HEK293 (cell line): ENCODE measurements around the gene NTN3.
A peak's percentile ranks its signal among the peaks of the same experiment; 100 is the strongest.

Experiments
- BCL11A ChIP-seq: fragments of 450-650 bp; formaldehyde crosslinking; IDR thresholded peaks from 2 replicates; pipeline ENCODE4 v1.5.1; 2016; ENCODE audit warnings: low read depth, missing biosample characterization, missing genetic modification characterization
- HOXD13 ChIP-seq: sonication (generic); formaldehyde crosslinking; IDR thresholded peaks from 2 replicates; pipeline ENCODE4 v1.8.0; 2022; ENCODE audit warnings: missing genetic modification reagents, borderline replicate concordance
- IKZF3 ChIP-seq: fragments of 450-650 bp; IDR thresholded peaks from 2 replicates; pipeline ENCODE4 v1.5.0; 2018; ENCODE audit warnings: missing biosample characterization, mild to moderate bottlenecking, missing genetic modification characterization, moderate library complexity
- MYNN ChIP-seq: fragments of 450-650 bp; formaldehyde crosslinking; IDR thresholded peaks from 2 replicates; pipeline ENCODE4 v1.5.1; 2016; ENCODE audit warnings: missing biosample characterization, missing genetic modification characterization, borderline replicate concordance
- PATZ1 ChIP-seq: fragments of 450-650 bp; formaldehyde crosslinking; IDR thresholded peaks from 2 replicates; pipeline ENCODE4 v1.5.1; 2016; ENCODE audit warnings: missing biosample characterization, missing genetic modification characterization
- PRDM6 ChIP-seq: fragments of 450-650 bp; formaldehyde crosslinking; IDR thresholded peaks from 2 replicates; pipeline ENCODE4 v1.5.1; 2017; ENCODE audit warnings: missing biosample characterization, missing genetic modification characterization
- REST ChIP-seq: fragments of 450-650 bp; formaldehyde crosslinking; IDR thresholded peaks from 2 replicates; pipeline ENCODE4 v1.5.1; 2016; ENCODE audit warnings: missing biosample characterization, missing genetic modification characterization
- SP3 ChIP-seq: fragments of 450-650 bp; formaldehyde crosslinking; IDR thresholded peaks from 2 replicates; pipeline ENCODE4 v1.5.1; 2016; ENCODE audit warnings: missing biosample characterization, missing genetic modification characterization
- TRIM28 ChIP-seq: IDR thresholded peaks from 2 replicates; pipeline ENCODE4 v1.6.1; 2011; ENCODE audit warnings: low read length, control low read depth, borderline replicate concordance
- ZBTB11 ChIP-seq: fragments of 450-650 bp; formaldehyde crosslinking; conservative IDR thresholded peaks from 2 replicates; pipeline ENCODE4 v1.5.1; 2016; ENCODE audit warnings: low read depth, missing biosample characterization, missing genetic modification characterization
- ZBTB20 ChIP-seq: fragments of 450-650 bp; formaldehyde crosslinking; IDR thresholded peaks from 2 replicates; pipeline ENCODE4 v1.5.1; 2016; ENCODE audit warnings: missing biosample characterization, missing genetic modification characterization
- ZIC2 ChIP-seq: fragments of 450-650 bp; formaldehyde crosslinking; IDR thresholded peaks from 2 replicates; pipeline ENCODE4 v1.5.1; 2016; ENCODE audit warnings: missing biosample characterization, missing genetic modification characterization
- ZNF10 ChIP-seq: fragments of 450-650 bp; formaldehyde crosslinking; IDR thresholded peaks from 2 replicates; pipeline ENCODE4 v1.5.1; 2017; ENCODE audit warnings: missing biosample characterization, missing genetic modification characterization
- ZNF133 ChIP-seq: fragments of 450-650 bp; formaldehyde crosslinking; IDR thresholded peaks from 2 replicates; pipeline ENCODE4 v1.5.1; 2016; ENCODE audit warnings: missing biosample characterization, missing genetic modification characterization
- ZNF324 ChIP-seq: fragments of 450-650 bp; formaldehyde crosslinking; IDR thresholded peaks from 2 replicates; pipeline ENCODE4 v1.5.1; 2016; ENCODE audit warnings: missing biosample characterization, missing genetic modification characterization
- ZNF404 ChIP-seq: fragments of 450-650 bp; formaldehyde crosslinking; IDR thresholded peaks from 2 replicates; pipeline ENCODE4 v1.5.1; 2017; ENCODE audit warnings: missing biosample characterization, missing genetic modification characterization
- ZNF501 ChIP-seq: fragments of 450-650 bp; formaldehyde crosslinking; IDR thresholded peaks from 2 replicates; pipeline ENCODE4 v1.5.1; 2016; ENCODE audit warnings: missing biosample characterization, missing genetic modification characterization
- ZNF530 ChIP-seq: fragments of 450-650 bp; formaldehyde crosslinking; IDR thresholded peaks from 2 replicates; pipeline ENCODE4 v1.5.1; 2016; ENCODE audit warnings: low read depth, missing biosample characterization, missing genetic modification characterization
- ZNF548 ChIP-seq: fragments of 450-650 bp; formaldehyde crosslinking; IDR thresholded peaks from 2 replicates; pipeline ENCODE4 v1.5.1; 2016; ENCODE audit warnings: missing biosample characterization, missing genetic modification characterization
- ZNF600 ChIP-seq: fragments of 450-650 bp; formaldehyde crosslinking; IDR thresholded peaks from 2 replicates; pipeline ENCODE4 v1.5.1; 2016; ENCODE audit warnings: missing biosample characterization, missing genetic modification characterization
- ZNF658 ChIP-seq: fragments of 450-650 bp; formaldehyde crosslinking; IDR thresholded peaks from 2 replicates; pipeline ENCODE4; 2016; ENCODE audit warnings: missing biosample characterization, missing genetic modification characterization
- ZNF692 ChIP-seq: fragments of 450-650 bp; formaldehyde crosslinking; IDR thresholded peaks from 2 replicates; pipeline ENCODE4 v1.5.1; 2016; ENCODE audit warnings: missing biosample characterization, missing genetic modification characterization
- ZNF785 ChIP-seq: fragments of 450-650 bp; formaldehyde crosslinking; IDR thresholded peaks from 2 replicates; pipeline ENCODE4 v1.5.1; 2016; ENCODE audit warnings: missing biosample characterization, missing genetic modification characterization
- ZSCAN18 ChIP-seq: fragments of 450-650 bp; formaldehyde crosslinking; IDR thresholded peaks from 2 replicates; pipeline ENCODE4 v1.5.1; 2016; ENCODE audit warnings: missing biosample characterization, missing genetic modification characterization
- ZSCAN23 ChIP-seq: fragments of 450-650 bp; formaldehyde crosslinking; IDR thresholded peaks from 2 replicates; pipeline ENCODE4 v1.5.1; 2016; ENCODE audit warnings: missing biosample characterization, missing genetic modification characterization
- ZXDB ChIP-seq: fragments of 450-650 bp; formaldehyde crosslinking; IDR thresholded peaks from 2 replicates; pipeline ENCODE4 v1.5.1; 2016; ENCODE audit warnings: missing biosample characterization, missing genetic modification characterization

NTN3 gene

GRCh38 chr16:2500918-2501750 is 30.0 kb downstream of the NTN3 start (continued):
- TF ChIP-seq REST (tag by site-specific recombination) = no peak
- no peak for TF ChIP-seq ZSCAN18
- TF ChIP-seq PRDM6 = no peak
- no peak for TF ChIP-seq TRIM28
- no peak for TF ChIP-seq HOXD13 (CRISPR knock-in tag)
- no peak for TF ChIP-seq ZBTB11 (tag by site-specific recombination)
- peak; percentile 72 for TF ChIP-seq ZXDB
- peak; percentile 88 for TF ChIP-seq PATZ1 (tag by site-specific recombination)
- peak; percentile 76 for TF ChIP-seq ZIC2
- TF ChIP-seq MYNN (tag by site-specific recombination) = no peak
- TF ChIP-seq ZNF692 (tag by site-specific recombination) = peak; percentile 94
- peak; percentile 84 for TF ChIP-seq ZNF600
- no peak for TF ChIP-seq ZNF548
- TF ChIP-seq ZNF324 = 0 out of 2 replicates have a peak, but pooled peaks have one; percentile 38
- no peak for TF ChIP-seq ZNF404 (tag by site-specific recombination)
- TF ChIP-seq IKZF3 (tag by site-specific recombination) = peak; percentile 43; the same call in 1 of the 2 replicates
- peak; percentile 88 for TF ChIP-seq SP3
- peak; percentile 45; the same call in 1 of the 2 replicates for TF ChIP-seq ZBTB20
- TF ChIP-seq ZNF785 (tag by site-specific recombination) = no peak
- TF ChIP-seq BCL11A (tag by site-specific recombination) = no peak
- TF ChIP-seq ZNF530 (tag by site-specific recombination) = no peak
- no peak for TF ChIP-seq ZNF658 (tag by site-specific recombination)
- TF ChIP-seq ZSCAN23 (tag by site-specific recombination) = no peak
- 0 out of 2 replicates have a peak, but pooled peaks have one; percentile 42 for TF ChIP-seq ZNF501
- TF ChIP-seq ZNF10 (tag by site-specific recombination) = no peak
- no peak for TF ChIP-seq ZNF133
